OCI-LY7 (cell line): ENCODE results near the gene NDP. TPM values are rescaled to one million over a fixed set of nuclear protein-coding genes. Genes with fewer than 3 reads are reported as not detected.

Experiments
- BruUV-seq: library from RNA; stranded (reverse); fragments of 400-500 nt; replicated peaks from 2 replicates; lab custom pipeline; 2021; lab: Mats Ljungman, UMichigan
- CTCF ChIA-PET: fragments of 300-600 bp; sonication (Branson Sonifier 250); formaldehyde crosslinking; loops from one replicate; lab custom pipeline; 2022; ENCODE audit warnings: antibody characterized with exemption; ENCODE audit not compliant: unreplicated experiment; lab: Charles Lee
- POLR2A ChIA-PET: fragments of 300-600 bp; sonication (Branson Sonifier 250); formaldehyde crosslinking; loops from one replicate; lab custom pipeline; 2022; ENCODE audit warnings: antibody characterized with exemption; lab: Charles Lee
- DNase-seq: peaks from one replicate; pipeline ENCODE4 v3.0.0-alpha.2; 2015; ENCODE audit warnings: low spot score
- H2AFZ ChIP-seq: fragments of 200-600 bp; sonication (generic), shearing (Covaris generic); 2 replicates; pipeline ENCODE4 v1.6.1; 2014; ENCODE audit warnings: mild to moderate bottlenecking, antibody characterized with exemption, low read length, moderate library complexity
- H3K27ac ChIP-seq: fragments of 200-600 bp; sonication (generic); 2 replicates; pipeline ENCODE4 v1.5.1; 2014; ENCODE audit warnings: mixed run types, low read depth, mild to moderate bottlenecking, moderate library complexity, low read length, inconsistent platforms; ENCODE audit not compliant: poor library complexity, severe bottlenecking
- H3K36me3 ChIP-seq: fragments of 200-600 bp; sonication (generic); 2 replicates; pipeline ENCODE4 v1.6.1; 2014; ENCODE audit warnings: mild to moderate bottlenecking, antibody characterized with exemption, low read length, moderate library complexity, mixed read lengths; ENCODE audit not compliant: insufficient read depth
- H3K4me1 ChIP-seq: fragments of 200-600 bp; sonication (generic); 2 replicates; pipeline ENCODE4 v1.5.1; 2014; ENCODE audit warnings: mild to moderate bottlenecking, low read length; ENCODE audit not compliant: insufficient read depth, poor library complexity, severe bottlenecking
- H3K4me2 ChIP-seq: fragments of 200-600 bp; sonication (generic); 2 replicates; pipeline ENCODE4 v1.6.1; 2014; ENCODE audit warnings: mild to moderate bottlenecking, low read length
- H3K4me3 ChIP-seq: fragments of 200-600 bp; sonication (generic); 2 replicates; pipeline ENCODE4 v1.5.1; 2014; ENCODE audit warnings: mild to moderate bottlenecking, low read depth, low read length; ENCODE audit not compliant: poor library complexity, severe bottlenecking
- H3K79me2 ChIP-seq: fragments of 200-600 bp; sonication (generic); 2 replicates; pipeline ENCODE4 v1.6.1; 2016; ENCODE audit warnings: low read depth, mild to moderate bottlenecking, low read length, moderate library complexity, mixed read lengths; ENCODE audit not compliant: insufficient read depth
- H3K9me2 ChIP-seq: fragments of 200-600 bp; sonication (generic); 2 replicates; pipeline ENCODE4 v1.6.1; 2016; ENCODE audit warnings: mild to moderate bottlenecking, low read length, mixed read lengths; ENCODE audit not compliant: insufficient read depth
- H3K9me3 ChIP-seq: fragments of 200-600 bp; sonication (generic); 2 replicates; pipeline ENCODE4 v1.6.1; 2014; ENCODE audit warnings: mild to moderate bottlenecking, mixed run types, low read length, mixed read lengths
- H4K20me1 ChIP-seq: fragments of 200-600 bp; sonication (generic); 2 replicates; pipeline ENCODE4 v1.6.1; 2014; ENCODE audit warnings: mild to moderate bottlenecking, antibody characterized with exemption, low read length, moderate library complexity, mixed read lengths; ENCODE audit not compliant: insufficient read depth
- EZH2phosphoT487 ChIP-seq: fragments of 200-600 bp; sonication (generic); IDR thresholded peaks from 2 replicates; pipeline ENCODE4 v1.6.1; 2018; ENCODE audit warnings: low read depth, borderline replicate concordance, mild to moderate bottlenecking, mixed run types, antibody characterized with exemption, low read length, moderate library complexity, mixed read lengths
- intact Hi-C: fragments of 100-400 bp; cut with micrococcal nuclease; formaldehyde crosslinking; loops from one replicate; pipeline ENCODE4 v1.10.0; 2022; ENCODE audit not compliant: unreplicated experiment
- total RNA-seq, 2 experiments: library from RNA; depleted of rRNA in 1 of 2; stranded (reverse); fragments of >200 nt in 1 of 2; shearing (Covaris generic) in 1 of 2; gene quantifications; 2 replicates each; pipeline ENCODE4 v1.2.3, GENCODE V29; 2014 to 2022
- TF ChIP-seq, protein P1 (sequence below): fragments of 200-600 bp; sonication (generic); conservative IDR thresholded peaks from 2 replicates; pipeline ENCODE4 v1.5.1; 2014; ENCODE audit warnings: mild to moderate bottlenecking, antibody characterized with exemption, low read length, moderate library complexity, mixed read lengths

The NDP gene
- total RNA-seq, 2 experiments from 2014 or later, result not detected

- Histone ChIP-seq H3K4me2 (no peak overlapping the region), H3K9me2 (no peaks in the 10 kb centered on the region), H2AFZ (no peak overlapping the region), H3K4me3 (no peak overlapping the region), H4K20me1 (no peaks in the 10 kb centered on the region), H3K36me3 (no peaks in the 10 kb centered on the region), H3K4me1 (no peaks in the 10 kb centered on the region), H3K27ac (no peak overlapping the region), H3K79me2 (no peaks in the 10 kb centered on the region), H3K9me3 (no peaks in the 10 kb centered on the region)
- TF ChIP-seq EZH2phosphoT487, result no peak
- TF ChIP-seq, protein P1, sequence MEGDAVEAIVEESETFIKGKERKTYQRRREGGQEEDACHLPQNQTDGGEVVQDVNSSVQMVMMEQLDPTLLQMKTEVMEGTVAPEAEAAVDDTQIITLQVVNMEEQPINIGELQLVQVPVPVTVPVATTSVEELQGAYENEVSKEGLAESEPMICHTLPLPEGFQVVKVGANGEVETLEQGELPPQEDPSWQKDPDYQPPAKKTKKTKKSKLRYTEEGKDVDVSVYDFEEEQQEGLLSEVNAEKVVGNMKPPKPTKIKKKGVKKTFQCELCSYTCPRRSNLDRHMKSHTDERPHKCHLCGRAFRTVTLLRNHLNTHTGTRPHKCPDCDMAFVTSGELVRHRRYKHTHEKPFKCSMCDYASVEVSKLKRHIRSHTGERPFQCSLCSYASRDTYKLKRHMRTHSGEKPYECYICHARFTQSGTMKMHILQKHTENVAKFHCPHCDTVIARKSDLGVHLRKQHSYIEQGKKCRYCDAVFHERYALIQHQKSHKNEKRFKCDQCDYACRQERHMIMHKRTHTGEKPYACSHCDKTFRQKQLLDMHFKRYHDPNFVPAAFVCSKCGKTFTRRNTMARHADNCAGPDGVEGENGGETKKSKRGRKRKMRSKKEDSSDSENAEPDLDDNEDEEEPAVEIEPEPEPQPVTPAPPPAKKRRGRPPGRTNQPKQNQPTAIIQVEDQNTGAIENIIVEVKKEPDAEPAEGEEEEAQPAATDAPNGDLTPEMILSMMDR, result no peak
- no peak for DNase-seq
- BruUV-seq, result no TSS peak
- CTCF ChIA-PET, result no interaction called here
- intact Hi-C loops, result no loop called here
- POLR2A ChIA-PET, result no interaction called here
These were observed 898 bp upstream of the NDP start for GRCh38 chrX:43974100-43974475.

GRCh38 chrX:43971966-43972961 lies 926 bp downstream of the NDP start:
- no peak for DNase-seq
- H3K36me3 ChIP-seq, result no peaks in the 10 kb centered on the region
- no TSS peak for BruUV-seq
- no peaks in the 10 kb centered on the region for H4K20me1 ChIP-seq
- POLR2A ChIA-PET, result no interaction called here
- H3K27ac ChIP-seq, result no peak overlapping the region
- no peak for TF ChIP-seq EZH2phosphoT487
- TF ChIP-seq, protein P1, result no peak
- H3K4me3 ChIP-seq, result no peak overlapping the region
- H2AFZ ChIP-seq, result no peak overlapping the region
- no peaks in the 10 kb centered on the region for H3K79me2 ChIP-seq
- H3K4me1 ChIP-seq, result no peaks in the 10 kb centered on the region
- intact Hi-C loops, result no loop called here
- no peaks in the 10 kb centered on the region for H3K9me3 ChIP-seq
- H3K4me2 ChIP-seq, result no peak overlapping the region
- CTCF ChIA-PET, result no interaction called here
- no peaks in the 10 kb centered on the region for H3K9me2 ChIP-seq

GRCh38 chrX:43970528-43970927 lies 2.7 kb downstream of the NDP start:
- no peaks in the 10 kb centered on the region for H3K4me1 ChIP-seq
- no TSS peak for BruUV-seq
- no peak overlapping the region for H3K4me3 ChIP-seq
- H4K20me1 ChIP-seq, result no peaks in the 10 kb centered on the region
- TF ChIP-seq, protein P1, result no peak
- no peak for TF ChIP-seq EZH2phosphoT487
- H3K79me2 ChIP-seq, result no peaks in the 10 kb centered on the region
- intact Hi-C loops, result no loop called here
- no peak overlapping the region for H2AFZ ChIP-seq
- ChIA-PET POLR2A (no interaction called here), CTCF (no interaction called here)
- H3K4me2 ChIP-seq, result no peak overlapping the region
- no peaks in the 10 kb centered on the region for H3K9me3 ChIP-seq
- no peaks in the 10 kb centered on the region for H3K36me3 ChIP-seq
- no peak overlapping the region for H3K27ac ChIP-seq
- H3K9me2 ChIP-seq, result no peaks in the 10 kb centered on the region
- no peak for DNase-seq
